ENCODE measurements around the gene FUCA2. TPM values are rescaled to one million over a fixed set of nuclear protein-coding genes. Genes with fewer than 3 reads are reported as not detected.

Gene FUCA2
- total RNA-seq, 1 experiment from 2014 or later: 48.5 TPM

DNA sequence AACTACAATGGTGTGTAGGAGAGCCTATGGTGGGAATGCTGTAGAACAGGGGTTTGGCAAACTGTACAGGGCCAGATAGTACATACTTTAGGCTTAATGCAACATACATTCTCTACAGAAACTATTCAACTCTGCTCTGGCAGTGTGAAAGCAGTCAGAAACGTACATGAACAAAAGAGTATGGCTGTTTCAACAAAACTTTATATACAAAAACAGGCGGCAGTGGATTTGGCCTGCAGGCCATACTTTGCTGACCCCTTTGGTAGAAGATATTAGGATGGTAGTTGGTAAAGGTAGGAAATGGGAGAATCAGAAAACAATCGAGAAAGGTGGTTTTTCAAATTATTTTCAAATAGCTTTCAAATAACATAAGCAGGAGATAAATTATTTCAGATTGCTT lies 24.8 kb downstream of the FUCA2 start (continued):
- TF ChIP-seq AFF4 (CRISPR knock-in tag; IDR thresholded peaks at IDR 0.05; ENCODE audit: borderline replicate concordance) (no peak), HMGA2 (CRISPR knock-in tag; IDR thresholded peaks at IDR 0.05) (no peak), TP53 (CRISPR knock-in tag; IDR thresholded peaks at IDR 0.05) (no peak), ZNF317 (CRISPR knock-in tag; IDR thresholded peaks at IDR 0.05; ENCODE audit: borderline replicate concordance, low read depth) (no peak), MXD4 (CRISPR knock-in tag; IDR thresholded peaks at IDR 0.05; ENCODE audit: borderline replicate concordance) (no peak)

GRCh38 chr6:143485967-143486366 lies 25.6 kb downstream of the FUCA2 start:
- Mint-ChIP-seq H3K27ac (no peak overlapping the region), H3K27me3 (ENCODE audit: low read depth) (no peaks in the 10 kb centered on the region), H3K4me1 (no peaks in the 10 kb centered on the region), H3K4me3 (no peak overlapping the region), H3K9me3 (no peaks in the 10 kb centered on the region), H3K36me3 (no peaks in the 10 kb centered on the region)
- TF ChIP-seq GTF2I (CRISPR knock-in tag; conservative IDR thresholded peaks at IDR 0.05): no peak
- TF ChIP-seq ZNF416 (CRISPR knock-in tag; IDR thresholded peaks at IDR 0.05): no peak
- TF ChIP-seq RELA (CRISPR knock-in tag; IDR thresholded peaks at IDR 0.05; ENCODE audit: borderline replicate concordance): no peak
- TF ChIP-seq, protein P1, sequence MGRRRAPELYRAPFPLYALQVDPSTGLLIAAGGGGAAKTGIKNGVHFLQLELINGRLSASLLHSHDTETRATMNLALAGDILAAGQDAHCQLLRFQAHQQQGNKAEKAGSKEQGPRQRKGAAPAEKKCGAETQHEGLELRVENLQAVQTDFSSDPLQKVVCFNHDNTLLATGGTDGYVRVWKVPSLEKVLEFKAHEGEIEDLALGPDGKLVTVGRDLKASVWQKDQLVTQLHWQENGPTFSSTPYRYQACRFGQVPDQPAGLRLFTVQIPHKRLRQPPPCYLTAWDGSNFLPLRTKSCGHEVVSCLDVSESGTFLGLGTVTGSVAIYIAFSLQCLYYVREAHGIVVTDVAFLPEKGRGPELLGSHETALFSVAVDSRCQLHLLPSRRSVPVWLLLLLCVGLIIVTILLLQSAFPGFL (CRISPR knock-in tag; IDR thresholded peaks at IDR 0.05; ENCODE audit: borderline replicate concordance): no peak
- TF ChIP-seq ESRRA (CRISPR knock-in tag; IDR thresholded peaks at IDR 0.05; ENCODE audit: borderline replicate concordance): no peak
- TF ChIP-seq CREM (CRISPR knock-in tag; IDR thresholded peaks at IDR 0.05): no peak
- no peak for TF ChIP-seq JUN (CRISPR knock-in tag; IDR thresholded peaks at IDR 0.05)
- TF ChIP-seq, protein P2, sequence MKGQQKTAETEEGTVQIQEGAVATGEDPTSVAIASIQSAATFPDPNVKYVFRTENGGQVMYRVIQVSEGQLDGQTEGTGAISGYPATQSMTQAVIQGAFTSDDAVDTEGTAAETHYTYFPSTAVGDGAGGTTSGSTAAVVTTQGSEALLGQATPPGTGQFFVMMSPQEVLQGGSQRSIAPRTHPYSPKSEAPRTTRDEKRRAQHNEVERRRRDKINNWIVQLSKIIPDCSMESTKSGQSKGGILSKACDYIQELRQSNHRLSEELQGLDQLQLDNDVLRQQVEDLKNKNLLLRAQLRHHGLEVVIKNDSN (CRISPR knock-in tag; IDR thresholded peaks at IDR 0.05): no peak
- no peak for TF ChIP-seq ZNF121 (CRISPR knock-in tag; IDR thresholded peaks at IDR 0.05)
- TF ChIP-seq ZNF219 (CRISPR knock-in tag; IDR thresholded peaks at IDR 0.05; ENCODE audit: borderline replicate concordance): no peak
- no peak for TF ChIP-seq JAZF1 (CRISPR knock-in tag; IDR thresholded peaks at IDR 0.05)
- no peak for ATAC-seq
- no peak for DNase-seq (ENCODE audit: low spot score)
- ChIA-PET CTCF (no interaction called here), POLR2A (no interaction called here)

DNA sequence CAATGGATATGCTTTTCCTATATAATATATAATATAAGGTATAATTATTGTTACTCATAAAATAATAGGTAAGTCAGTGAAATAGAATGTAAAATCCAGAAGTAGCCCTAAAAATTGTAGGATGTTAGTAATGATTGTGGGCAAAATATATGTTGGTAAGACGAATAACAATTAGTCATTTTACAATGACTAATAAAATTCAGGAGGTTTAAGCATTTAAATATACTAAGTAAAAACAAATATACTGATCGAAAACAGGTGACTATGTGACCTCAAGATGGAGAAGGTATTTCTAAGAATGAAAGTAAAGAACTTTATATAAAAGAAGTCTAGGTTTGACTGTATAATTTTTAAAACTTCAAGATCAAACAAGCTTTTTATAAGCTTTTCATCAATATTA lies 28.9 kb downstream of the FUCA2 start:
- H3K36me3 Mint-ChIP-seq: no peaks in the 10 kb centered on the region
- no peaks in the 10 kb centered on the region for H3K4me1 Mint-ChIP-seq
- ChIA-PET CTCF (no interaction called here), POLR2A (no interaction called here)
- H3K27me3 Mint-ChIP-seq (ENCODE audit: low read depth): no peaks in the 10 kb centered on the region
- ATAC-seq: no peak
- no peaks in the 10 kb centered on the region for H3K9me3 Mint-ChIP-seq
- no peak overlapping the region for H3K4me3 Mint-ChIP-seq
- H3K27ac Mint-ChIP-seq: no peak overlapping the region
- no peak for DNase-seq (ENCODE audit: low spot score)
- TF ChIP-seq HMGXB4 (CRISPR knock-in tag; IDR thresholded peaks at IDR 0.05): no peak
- TF ChIP-seq, protein P3, sequence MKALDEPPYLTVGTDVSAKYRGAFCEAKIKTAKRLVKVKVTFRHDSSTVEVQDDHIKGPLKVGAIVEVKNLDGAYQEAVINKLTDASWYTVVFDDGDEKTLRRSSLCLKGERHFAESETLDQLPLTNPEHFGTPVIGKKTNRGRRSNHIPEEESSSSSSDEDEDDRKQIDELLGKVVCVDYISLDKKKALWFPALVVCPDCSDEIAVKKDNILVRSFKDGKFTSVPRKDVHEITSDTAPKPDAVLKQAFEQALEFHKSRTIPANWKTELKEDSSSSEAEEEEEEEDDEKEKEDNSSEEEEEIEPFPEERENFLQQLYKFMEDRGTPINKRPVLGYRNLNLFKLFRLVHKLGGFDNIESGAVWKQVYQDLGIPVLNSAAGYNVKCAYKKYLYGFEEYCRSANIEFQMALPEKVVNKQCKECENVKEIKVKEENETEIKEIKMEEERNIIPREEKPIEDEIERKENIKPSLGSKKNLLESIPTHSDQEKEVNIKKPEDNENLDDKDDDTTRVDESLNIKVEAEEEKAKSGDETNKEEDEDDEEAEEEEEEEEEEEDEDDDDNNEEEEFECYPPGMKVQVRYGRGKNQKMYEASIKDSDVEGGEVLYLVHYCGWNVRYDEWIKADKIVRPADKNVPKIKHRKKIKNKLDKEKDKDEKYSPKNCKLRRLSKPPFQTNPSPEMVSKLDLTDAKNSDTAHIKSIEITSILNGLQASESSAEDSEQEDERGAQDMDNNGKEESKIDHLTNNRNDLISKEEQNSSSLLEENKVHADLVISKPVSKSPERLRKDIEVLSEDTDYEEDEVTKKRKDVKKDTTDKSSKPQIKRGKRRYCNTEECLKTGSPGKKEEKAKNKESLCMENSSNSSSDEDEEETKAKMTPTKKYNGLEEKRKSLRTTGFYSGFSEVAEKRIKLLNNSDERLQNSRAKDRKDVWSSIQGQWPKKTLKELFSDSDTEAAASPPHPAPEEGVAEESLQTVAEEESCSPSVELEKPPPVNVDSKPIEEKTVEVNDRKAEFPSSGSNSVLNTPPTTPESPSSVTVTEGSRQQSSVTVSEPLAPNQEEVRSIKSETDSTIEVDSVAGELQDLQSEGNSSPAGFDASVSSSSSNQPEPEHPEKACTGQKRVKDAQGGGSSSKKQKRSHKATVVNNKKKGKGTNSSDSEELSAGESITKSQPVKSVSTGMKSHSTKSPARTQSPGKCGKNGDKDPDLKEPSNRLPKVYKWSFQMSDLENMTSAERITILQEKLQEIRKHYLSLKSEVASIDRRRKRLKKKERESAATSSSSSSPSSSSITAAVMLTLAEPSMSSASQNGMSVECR (CRISPR knock-in tag; IDR thresholded peaks at IDR 0.05; ENCODE audit: borderline replicate concordance): no peak
- TF ChIP-seq CTCF (IDR thresholded peaks at IDR 0.05): no peak
- TF ChIP-seq IRF2 (CRISPR knock-in tag; IDR thresholded peaks at IDR 0.05; ENCODE audit: borderline replicate concordance, low read depth): no peak
- TF ChIP-seq GTF2I (CRISPR knock-in tag; conservative IDR thresholded peaks at IDR 0.05): no peak
- TF ChIP-seq CBFB (CRISPR knock-in tag; IDR thresholded peaks at IDR 0.05; ENCODE audit: low read depth): no peak
- TF ChIP-seq CREM (CRISPR knock-in tag; IDR thresholded peaks at IDR 0.05): no peak
- no peak for TF ChIP-seq ZNF219 (CRISPR knock-in tag; IDR thresholded peaks at IDR 0.05; ENCODE audit: borderline replicate concordance)

All from WTC11 (cell line).